BE2C (cell line): ENCODE data around the gene SLC22A17. TPM values are rescaled to one million over a fixed set of nuclear protein-coding genes. Genes with fewer than 3 reads are reported as not detected.
"Not testable (repeated sequence)": the region's sequence is repeated elsewhere in the genome, so short reads cannot be mapped to it uniquely, and the experiment has no call there.

Source experiments
- DNase-seq: peaks from one replicate; pipeline ENCODE4 v3.0.0-alpha.2; 2020
- H3K27me3 ChIP-seq: fragments of 250-450 bp; sonication (Bioruptor Pico); 2 replicates; pipeline ENCODE4 v1.5.1; 2020; ENCODE audit warnings: mild to moderate bottlenecking
- H3K36me3 ChIP-seq: fragments of 250-450 bp; sonication (Bioruptor Pico); 2 replicates; pipeline ENCODE4 v1.5.1; 2020; ENCODE audit warnings: mild to moderate bottlenecking
- H3K4me1 ChIP-seq: fragments of 250-450 bp; sonication (Bioruptor Pico); 2 replicates; pipeline ENCODE4 v1.5.1; 2020
- H3K4me3 ChIP-seq: 2 replicates; pipeline ENCODE4 v1.5.1; 2011; ENCODE audit warnings: low read depth, low read length
- H3K9me3 ChIP-seq: fragments of 250-450 bp; sonication (Bioruptor Pico); 2 replicates; pipeline ENCODE4 v1.5.1; 2020
- polyA plus RNA-seq: library from polyadenylated mRNA; unstranded; fragments of >200 nt; gene quantifications from one replicate; pipeline ENCODE4 v1.2.1, GENCODE V29; 2012; ENCODE audit warnings: low read depth, missing spikeins; ENCODE audit not compliant: insufficient read length, insufficient read depth
- TF ChIP-seq, protein P1 (sequence below): IDR thresholded peaks from 2 replicates; pipeline ENCODE4 v1.5.1; 2012; ENCODE audit warnings: mild to moderate bottlenecking, low read depth, low read length

SLC22A17 gene
- 38.5 TPM for polyA plus RNA-seq

DNA sequence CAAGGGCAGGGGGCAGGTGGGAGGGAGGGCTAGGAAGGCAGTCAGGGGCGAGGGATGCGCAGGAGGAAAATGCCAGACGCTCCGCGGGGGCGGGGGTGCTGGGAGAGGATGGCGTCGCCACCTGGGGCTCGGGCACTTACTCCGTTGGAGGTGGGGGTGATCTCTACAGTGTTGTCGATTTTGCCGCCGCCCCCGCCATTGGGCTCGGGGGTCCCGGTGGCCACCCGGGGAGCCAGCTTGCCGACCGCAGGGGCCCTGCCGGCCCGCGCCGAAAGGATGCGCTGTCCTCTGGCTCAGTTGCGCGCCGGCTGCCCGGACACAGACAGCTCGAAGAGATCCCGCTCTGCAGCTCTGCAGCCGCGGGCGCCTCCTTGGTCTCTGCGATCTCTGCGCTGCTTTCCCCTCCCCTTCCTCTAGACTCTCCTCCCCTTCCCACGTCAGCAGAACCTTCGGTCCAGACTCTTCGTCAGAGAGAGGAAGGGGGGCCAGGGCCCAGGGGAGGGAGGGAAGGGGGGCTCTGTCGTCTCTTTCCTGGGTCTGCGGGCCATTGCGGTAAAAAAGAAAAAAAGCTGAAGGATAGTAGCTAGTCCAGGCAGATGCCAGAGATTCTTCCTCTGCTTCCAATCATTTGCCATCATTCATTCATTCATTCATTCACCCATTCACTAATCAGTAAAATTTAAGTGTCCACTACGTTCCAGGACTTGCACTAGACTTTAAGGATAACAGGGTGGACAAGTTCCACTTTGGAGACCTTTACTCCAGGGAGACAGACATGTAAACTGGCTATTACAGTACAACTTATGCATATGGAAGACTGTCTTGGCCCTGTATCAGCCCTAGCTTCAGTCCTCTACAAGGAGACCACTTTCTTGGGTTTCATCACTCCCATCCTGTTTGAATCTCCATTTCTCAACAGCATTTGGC is at the start of gene SLC22A17:
Gene SLC22A17, minus strand, starts transcription at position 382 of the 927 bp plus-strand sequence.
- H3K27me3 ChIP-seq: no peaks in the 10 kb centered on the region

DNA sequence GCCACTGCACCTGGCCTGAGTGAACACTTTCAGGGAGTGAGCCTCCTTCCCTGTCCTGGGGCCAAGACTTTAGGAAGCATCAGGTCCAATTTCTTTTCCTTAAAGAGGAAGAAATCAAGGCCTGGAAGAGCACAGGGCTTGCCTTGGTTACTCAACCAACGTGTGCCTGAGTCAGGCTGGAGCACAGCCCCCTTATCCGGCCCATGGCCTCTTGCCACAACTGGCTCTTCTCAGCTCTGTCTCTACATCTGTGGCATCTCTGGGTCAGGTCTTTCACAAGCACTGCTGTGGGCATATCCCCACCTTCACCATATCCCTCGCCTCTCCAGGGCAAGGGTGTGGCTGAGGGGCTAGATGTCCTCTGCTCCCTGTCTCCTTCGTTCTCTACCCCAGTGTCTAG is 48.6 kb upstream of the SLC22A17 start:
- TF ChIP-seq, protein P1, sequence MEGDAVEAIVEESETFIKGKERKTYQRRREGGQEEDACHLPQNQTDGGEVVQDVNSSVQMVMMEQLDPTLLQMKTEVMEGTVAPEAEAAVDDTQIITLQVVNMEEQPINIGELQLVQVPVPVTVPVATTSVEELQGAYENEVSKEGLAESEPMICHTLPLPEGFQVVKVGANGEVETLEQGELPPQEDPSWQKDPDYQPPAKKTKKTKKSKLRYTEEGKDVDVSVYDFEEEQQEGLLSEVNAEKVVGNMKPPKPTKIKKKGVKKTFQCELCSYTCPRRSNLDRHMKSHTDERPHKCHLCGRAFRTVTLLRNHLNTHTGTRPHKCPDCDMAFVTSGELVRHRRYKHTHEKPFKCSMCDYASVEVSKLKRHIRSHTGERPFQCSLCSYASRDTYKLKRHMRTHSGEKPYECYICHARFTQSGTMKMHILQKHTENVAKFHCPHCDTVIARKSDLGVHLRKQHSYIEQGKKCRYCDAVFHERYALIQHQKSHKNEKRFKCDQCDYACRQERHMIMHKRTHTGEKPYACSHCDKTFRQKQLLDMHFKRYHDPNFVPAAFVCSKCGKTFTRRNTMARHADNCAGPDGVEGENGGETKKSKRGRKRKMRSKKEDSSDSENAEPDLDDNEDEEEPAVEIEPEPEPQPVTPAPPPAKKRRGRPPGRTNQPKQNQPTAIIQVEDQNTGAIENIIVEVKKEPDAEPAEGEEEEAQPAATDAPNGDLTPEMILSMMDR: no peak
- peaks cover 14% of the 10 kb centered on the region for H3K27me3 ChIP-seq
- H3K4me3 ChIP-seq: no peak overlapping the region
- no peaks in the 10 kb centered on the region for H3K4me1 ChIP-seq
- no peaks in the 10 kb centered on the region for H3K9me3 ChIP-seq
- DNase-seq: no peak
- no peaks in the 10 kb centered on the region for H3K36me3 ChIP-seq

More for the DNA sequence above, at the start of gene SLC22A17:
- DNase-seq: peak; percentile 82
- no peaks in the 10 kb centered on the region for H3K9me3 ChIP-seq
- H3K4me1 ChIP-seq: peaks cover 3% of the 10 kb centered on the region; the same call in 1 of the 2 replicates
- TF ChIP-seq, protein P1: 0 out of 2 replicates have a peak, but pooled peaks have one; percentile 16
- H3K4me3 ChIP-seq: peak within 1 kb of the TSS; percentile 54
- no peaks in the 10 kb centered on the region for H3K36me3 ChIP-seq

DNA sequence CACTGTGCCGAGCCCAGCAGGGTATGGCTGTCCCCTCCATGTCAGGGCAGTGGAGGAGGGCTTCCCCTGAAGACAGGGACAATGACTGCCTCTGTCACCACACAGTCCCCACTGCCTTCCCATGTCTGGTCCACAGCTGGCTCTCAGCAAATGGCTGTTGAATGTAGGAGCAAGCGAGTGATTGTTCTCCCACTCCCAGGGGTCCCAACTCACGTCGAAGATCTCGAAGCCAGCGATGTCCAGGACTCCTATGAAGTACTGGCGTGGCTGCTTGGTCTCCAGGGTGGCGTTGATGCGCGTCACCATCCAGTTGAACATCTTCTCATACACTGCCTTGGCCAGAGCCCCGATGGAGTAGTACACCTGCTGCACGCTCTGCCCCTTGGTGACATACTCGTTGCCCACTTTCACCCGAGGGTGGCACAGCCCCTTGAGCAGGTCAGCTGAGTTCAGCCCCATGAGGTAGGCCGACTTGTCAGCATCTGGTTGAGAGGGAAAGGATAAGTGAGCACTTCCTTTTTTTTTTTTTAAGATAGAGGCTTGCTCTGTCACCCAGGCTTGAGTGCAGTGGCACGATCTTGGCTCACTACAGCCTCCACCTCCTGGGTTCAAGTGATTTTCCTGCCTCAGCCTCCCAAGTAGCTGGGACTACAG is 47.9 kb upstream of the SLC22A17 start:
- not testable (repeated sequence) for DNase-seq, H3K4me1 ChIP-seq, H3K36me3 ChIP-seq, H3K4me3 ChIP-seq, H3K9me3 ChIP-seq
- peaks cover 16% of the 10 kb centered on the region for H3K27me3 ChIP-seq

DNA sequence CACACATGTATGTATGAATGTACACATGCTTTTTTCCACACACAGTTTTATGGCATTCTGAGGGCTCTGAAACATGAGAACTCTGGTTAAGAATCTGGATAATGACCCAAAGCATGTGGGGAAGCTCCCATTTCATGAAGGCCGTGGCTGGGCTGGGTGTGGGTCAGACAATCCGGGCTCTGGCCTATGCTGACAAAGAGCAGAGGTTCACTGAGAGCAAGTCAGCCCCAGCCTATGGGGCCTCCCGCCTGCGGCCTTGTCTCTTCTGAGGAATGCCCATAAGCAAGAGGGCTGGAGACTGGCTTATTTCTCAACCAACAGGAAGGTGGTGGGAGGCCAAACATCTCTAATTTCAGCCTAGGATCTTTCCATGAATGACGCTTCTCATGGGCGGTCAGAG is 46.9 kb upstream of the SLC22A17 start:
- TF ChIP-seq, protein P1: no peak
- DNase-seq: no peak
- peaks cover 20% of the 10 kb centered on the region for H3K27me3 ChIP-seq

DNA sequence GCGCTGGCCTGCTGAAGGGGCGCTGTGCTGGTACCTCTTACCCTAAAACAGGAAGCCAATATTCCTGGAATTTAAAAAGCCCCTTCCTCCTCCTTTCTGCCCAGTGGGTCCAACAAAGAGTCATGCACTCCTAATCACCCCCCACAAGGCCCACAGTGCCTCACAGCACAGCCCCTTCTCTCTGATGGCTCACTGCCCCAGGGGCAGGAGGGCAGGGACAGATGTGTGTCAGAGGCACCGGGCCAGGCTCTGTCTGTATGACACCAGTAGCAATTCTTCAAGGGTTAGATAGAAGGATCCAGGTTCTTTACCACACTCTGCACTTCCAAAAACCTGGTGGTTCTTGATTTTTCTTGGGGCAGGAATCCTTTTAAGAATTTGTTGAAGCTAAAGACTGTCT is 46.4 kb upstream of the SLC22A17 start:
- H3K9me3 ChIP-seq: no peaks in the 10 kb centered on the region
- peaks cover 17% of the 10 kb centered on the region for H3K27me3 ChIP-seq
- H3K36me3 ChIP-seq: no peaks in the 10 kb centered on the region
- H3K4me1 ChIP-seq: no peaks in the 10 kb centered on the region
- no peak for DNase-seq
- TF ChIP-seq, protein P1: no peak
- H3K4me3 ChIP-seq: no peak overlapping the region

More for the DNA sequence above, 46.9 kb upstream of the SLC22A17 start:
- H3K36me3 ChIP-seq: no peaks in the 10 kb centered on the region
- H3K4me3 ChIP-seq: no peak overlapping the region
- H3K9me3 ChIP-seq: no peaks in the 10 kb centered on the region
- H3K4me1 ChIP-seq: no peaks in the 10 kb centered on the region

DNA sequence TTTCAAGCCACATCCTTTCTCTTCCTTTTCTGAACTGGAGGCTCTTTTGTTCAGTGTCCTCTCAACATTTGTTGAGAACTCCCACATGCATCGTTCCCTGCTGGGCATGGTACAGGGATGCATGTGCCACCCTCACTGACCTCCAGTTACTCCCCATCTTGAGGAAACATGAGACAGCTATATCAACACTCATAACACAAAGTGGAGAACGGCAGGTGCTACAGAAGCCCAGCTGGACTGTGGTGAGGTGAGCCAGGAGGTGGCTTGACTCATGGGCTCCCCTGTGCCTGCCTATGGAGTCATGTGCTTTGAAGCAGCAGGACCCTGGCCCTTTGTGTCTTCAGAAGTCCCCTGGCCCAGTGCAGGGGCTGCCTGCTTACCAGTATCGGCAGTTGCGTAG is 45.7 kb upstream of the SLC22A17 start:
- Histone ChIP-seq H3K4me3 (no peak overlapping the region), H3K4me1 (no peaks in the 10 kb centered on the region), H3K36me3 (no peaks in the 10 kb centered on the region), H3K9me3 (no peaks in the 10 kb centered on the region), H3K27me3 (peaks cover 15% of the 10 kb centered on the region)
- TF ChIP-seq, protein P1: no peak
- no peak for DNase-seq
